ENCODE results near the gene CCDC144A. TPM values are rescaled to one million over a fixed set of nuclear protein-coding genes. Genes with fewer than 3 reads are reported as not detected.
A peak's percentile ranks its signal among the peaks of the same experiment; 100 is the strongest.
"Not testable (repeated sequence)": the region's sequence is repeated elsewhere in the genome, so short reads cannot be mapped to it uniquely, and the experiment has no call there.

CCDC144A gene
- total RNA-seq, 1 donor from 2014 or later = 2.4 TPM

DNA sequence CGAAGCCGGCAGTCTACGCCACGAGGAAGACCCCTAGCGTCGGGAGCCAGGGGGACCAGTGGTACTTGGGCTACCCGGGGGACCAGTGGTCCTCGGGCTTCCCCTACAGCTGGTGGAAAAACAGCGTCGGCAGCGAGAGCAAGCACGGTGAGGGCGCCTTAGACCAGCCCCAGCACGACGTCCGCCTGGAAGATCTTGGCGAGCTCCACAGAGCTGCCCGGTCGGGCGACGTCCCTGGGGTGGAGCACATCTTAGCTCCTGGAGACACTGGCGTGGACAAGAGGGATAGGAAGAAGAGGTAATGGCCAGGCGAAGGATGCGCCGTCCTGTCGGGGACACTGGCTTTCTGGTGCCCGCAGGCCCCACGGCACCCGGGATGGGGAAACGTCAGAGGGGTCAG, 406 bp downstream of the CCDC144A start:
- H3K36me3 Mint-ChIP-seq (ENCODE audit: low read depth); DNase-seq; H3K27ac Mint-ChIP-seq; H3K9me3 Mint-ChIP-seq; H3K4me1 Mint-ChIP-seq; H3K4me3 Mint-ChIP-seq; H3K27me3 Mint-ChIP-seq: not testable (repeated sequence)
- intact Hi-C loops (cut with micrococcal nuclease) = loop anchor here (5.0 kb wide), 1 partner anchor 153 kb away; no protein-coding TSS in a partner anchor

DNA sequence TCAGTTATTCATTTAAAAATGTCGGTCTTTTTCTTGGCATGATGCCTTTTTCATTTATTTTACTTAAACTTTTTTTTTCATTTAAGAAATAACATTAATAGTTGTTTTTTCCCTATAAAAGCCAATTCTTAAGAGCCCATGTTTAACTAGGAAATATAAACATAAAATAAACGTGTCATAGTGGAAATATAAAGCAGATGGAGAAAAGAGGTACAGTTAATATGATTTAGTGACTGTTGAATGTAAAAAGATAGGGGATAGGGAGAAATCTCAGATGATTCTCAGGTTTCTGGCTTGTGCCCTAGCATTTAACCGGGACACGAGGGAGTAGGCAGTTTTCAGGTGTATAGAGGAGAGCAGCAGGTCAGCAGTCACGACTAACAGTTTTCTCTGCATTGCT, 7.6 kb downstream of the CCDC144A start:
- intact Hi-C loops (cut with micrococcal nuclease); H3K36me3 Mint-ChIP-seq (ENCODE audit: low read depth); H3K4me3 Mint-ChIP-seq; H3K9me3 Mint-ChIP-seq; H3K27ac Mint-ChIP-seq; DNase-seq; H3K27me3 Mint-ChIP-seq; H3K4me1 Mint-ChIP-seq: not testable (repeated sequence)

DNA sequence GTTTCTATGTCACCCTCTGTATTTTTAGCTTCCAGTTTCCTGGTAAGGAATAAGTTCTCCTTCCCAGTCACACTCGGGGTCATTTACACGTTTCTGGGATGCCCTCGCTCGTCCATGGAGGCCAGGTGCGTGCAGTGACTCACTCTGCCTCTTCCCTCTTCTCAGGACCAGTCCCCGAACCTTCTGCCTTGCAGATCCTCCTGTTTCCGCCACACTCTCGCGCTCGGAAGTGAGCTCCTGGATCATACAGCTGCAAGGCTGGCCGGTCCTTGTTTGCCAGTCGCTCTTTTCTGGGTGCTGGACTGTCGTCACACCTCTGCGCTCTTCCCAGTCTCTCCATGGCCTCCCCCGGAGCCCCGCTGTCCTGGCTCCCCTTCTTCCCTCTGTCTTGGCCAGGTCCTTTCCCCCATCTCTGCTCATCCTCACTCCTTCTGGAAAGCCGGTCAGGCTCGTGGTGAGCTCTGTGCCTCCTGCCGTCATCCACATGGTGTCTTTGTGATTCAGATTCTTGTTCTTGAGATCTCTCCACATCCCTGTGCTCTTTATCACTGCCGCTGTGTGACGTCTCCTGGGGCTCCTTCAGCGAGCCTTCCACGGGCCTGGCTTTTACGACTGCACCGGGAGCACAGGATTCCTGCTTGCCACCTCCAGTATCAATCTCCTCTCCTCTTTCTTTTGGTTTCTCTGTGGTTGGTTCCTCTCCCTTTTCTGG, 55.6 kb downstream of the CCDC144A start:
- not testable (repeated sequence) for H3K4me3 Mint-ChIP-seq, H3K9me3 Mint-ChIP-seq

DNA sequence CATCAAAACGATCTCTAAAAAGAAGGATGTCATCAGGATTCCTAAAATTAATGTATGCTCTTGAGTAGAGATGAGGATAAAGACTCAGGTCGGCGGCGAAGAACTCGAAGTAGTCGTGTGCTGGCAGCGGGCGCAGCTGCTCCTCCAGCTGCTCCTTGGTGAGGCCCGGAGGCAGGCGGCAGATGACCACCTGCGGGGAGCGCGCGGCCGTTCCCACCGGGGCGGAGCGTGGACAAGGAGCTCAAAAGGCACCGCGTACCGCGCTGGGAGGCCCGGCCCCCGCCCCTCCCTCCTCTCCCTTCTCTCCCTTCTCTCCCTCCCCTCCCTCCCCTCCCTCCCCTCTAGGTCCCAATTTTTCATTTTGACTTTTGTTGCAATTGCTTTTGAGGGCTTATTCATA, 56.5 kb downstream of the CCDC144A start:
- H3K9me3 Mint-ChIP-seq; H3K4me1 Mint-ChIP-seq; H3K27ac Mint-ChIP-seq; H3K4me3 Mint-ChIP-seq; intact Hi-C loops (cut with micrococcal nuclease); H3K36me3 Mint-ChIP-seq (ENCODE audit: low read depth); DNase-seq: not testable (repeated sequence)
- peaks cover 41% of the 10 kb centered on the region for H3K27me3 Mint-ChIP-seq

More for the DNA sequence above, 55.6 kb downstream of the CCDC144A start:
- H3K36me3 Mint-ChIP-seq (ENCODE audit: low read depth); H3K27ac Mint-ChIP-seq; H3K4me1 Mint-ChIP-seq; intact Hi-C loops (cut with micrococcal nuclease); DNase-seq: not testable (repeated sequence)
- H3K27me3 Mint-ChIP-seq = peaks cover 38% of the 10 kb centered on the region

DNA sequence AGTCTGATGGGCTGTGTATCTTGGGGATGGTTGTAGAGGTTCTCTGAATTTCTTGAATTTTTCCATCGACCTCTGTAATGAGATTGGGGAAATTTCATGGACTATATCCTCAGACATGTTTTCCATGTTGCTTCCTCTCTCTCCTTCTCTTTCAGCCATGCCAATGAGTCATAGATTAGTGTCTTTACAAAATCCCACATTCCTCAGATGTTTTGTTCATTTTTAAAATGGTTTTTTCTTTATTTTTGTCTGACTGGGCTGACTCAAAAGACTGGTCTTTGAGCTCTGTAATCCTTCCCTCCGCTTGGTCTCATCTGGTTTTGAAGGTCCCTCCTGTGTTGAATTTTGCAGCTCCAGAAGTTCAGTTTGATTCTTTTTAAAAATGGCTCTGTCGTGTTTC, 60.5 kb downstream of the CCDC144A start:
- intact Hi-C loops (cut with micrococcal nuclease); H3K4me3 Mint-ChIP-seq; H3K27ac Mint-ChIP-seq; H3K9me3 Mint-ChIP-seq; H3K36me3 Mint-ChIP-seq (ENCODE audit: low read depth); DNase-seq; H3K4me1 Mint-ChIP-seq: not testable (repeated sequence)
- H3K27me3 Mint-ChIP-seq = peaks cover 30% of the 10 kb centered on the region

DNA sequence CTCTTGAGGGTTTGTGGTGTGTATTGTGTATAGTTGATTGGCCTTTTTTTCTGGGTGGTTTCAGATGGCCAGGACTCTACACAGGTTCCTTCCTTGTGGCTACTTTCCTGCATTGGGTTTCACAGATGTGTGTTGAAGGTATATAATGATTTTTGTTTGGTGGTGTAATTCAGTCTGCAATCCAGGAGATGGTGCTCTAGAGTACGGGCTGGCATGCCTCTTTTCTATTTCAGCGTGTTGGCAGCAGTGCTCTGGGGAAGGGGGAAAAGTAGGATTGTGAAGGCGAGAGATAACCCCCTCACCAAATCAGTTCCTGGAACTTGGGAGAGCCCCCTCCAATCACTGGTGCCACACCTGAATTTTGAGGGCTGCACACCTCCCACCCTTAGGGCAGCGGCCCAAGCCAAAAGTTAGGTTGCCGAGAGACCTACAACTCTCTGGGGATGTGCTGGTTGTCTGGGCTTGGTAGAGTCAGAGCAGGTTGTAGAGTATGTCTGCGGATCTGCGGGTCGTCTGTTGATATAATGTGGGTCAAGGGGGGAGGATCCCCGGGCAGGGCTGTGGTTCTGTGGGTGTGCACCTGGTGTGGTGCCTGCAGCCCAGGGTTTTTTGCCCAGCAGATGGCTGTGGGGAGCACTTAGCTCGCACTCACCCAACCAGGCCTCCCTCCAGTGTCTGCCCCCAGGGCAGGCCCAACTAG, 61.3 kb downstream of the CCDC144A start:
- H3K36me3 Mint-ChIP-seq (ENCODE audit: low read depth); intact Hi-C loops (cut with micrococcal nuclease); H3K4me1 Mint-ChIP-seq; H3K9me3 Mint-ChIP-seq; H3K4me3 Mint-ChIP-seq; H3K27ac Mint-ChIP-seq: not testable (repeated sequence)
- peaks cover 22% of the 10 kb centered on the region for H3K27me3 Mint-ChIP-seq
- DNase-seq = peak; percentile 55

DNA sequence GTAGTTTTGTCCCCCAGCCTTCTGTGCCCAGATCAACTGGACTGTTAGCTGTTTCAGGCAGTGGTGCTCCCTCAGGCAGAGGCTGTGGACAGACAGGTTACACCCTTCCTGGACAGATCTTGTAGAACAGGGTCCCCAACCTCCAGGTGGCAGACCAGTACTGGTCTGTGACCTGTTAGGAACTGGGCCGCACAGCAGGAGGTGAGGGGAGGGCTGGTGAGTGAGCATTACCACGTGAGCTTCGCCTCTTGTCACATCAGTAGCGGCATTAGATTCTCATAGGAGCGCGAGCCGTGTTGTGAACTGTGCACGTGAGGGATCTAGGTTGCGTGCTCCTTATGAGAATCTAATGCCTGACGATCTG, 61.9 kb downstream of the CCDC144A start:
- H3K36me3 Mint-ChIP-seq (ENCODE audit: low read depth); H3K9me3 Mint-ChIP-seq; H3K4me1 Mint-ChIP-seq; H3K27ac Mint-ChIP-seq; DNase-seq; H3K4me3 Mint-ChIP-seq; intact Hi-C loops (cut with micrococcal nuclease): not testable (repeated sequence)
- H3K27me3 Mint-ChIP-seq = peaks cover 18% of the 10 kb centered on the region

DNA sequence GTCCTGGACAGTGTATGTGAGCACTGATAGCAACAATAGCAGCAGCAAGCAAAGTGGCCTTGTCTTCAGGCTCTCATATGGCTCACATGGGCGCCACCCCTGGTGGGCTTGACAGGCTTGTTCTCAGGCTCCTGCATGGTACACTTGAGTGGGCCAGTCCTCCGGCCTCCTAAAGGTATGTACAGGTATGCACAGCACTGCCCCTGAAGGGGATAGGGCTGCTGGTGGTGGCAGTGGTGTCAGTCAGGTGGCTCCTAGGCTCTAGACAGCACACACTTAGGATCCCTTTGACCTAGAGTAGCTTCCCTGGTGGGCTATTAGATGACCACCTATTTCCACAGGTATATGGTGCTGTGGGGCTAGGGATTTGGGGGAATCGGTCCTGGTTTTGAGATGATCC, 67.5 kb downstream of the CCDC144A start:
- H3K27me3 Mint-ChIP-seq; intact Hi-C loops (cut with micrococcal nuclease); H3K9me3 Mint-ChIP-seq; H3K27ac Mint-ChIP-seq; H3K36me3 Mint-ChIP-seq (ENCODE audit: low read depth); H3K4me1 Mint-ChIP-seq; H3K4me3 Mint-ChIP-seq; DNase-seq: not testable (repeated sequence)

DNA sequence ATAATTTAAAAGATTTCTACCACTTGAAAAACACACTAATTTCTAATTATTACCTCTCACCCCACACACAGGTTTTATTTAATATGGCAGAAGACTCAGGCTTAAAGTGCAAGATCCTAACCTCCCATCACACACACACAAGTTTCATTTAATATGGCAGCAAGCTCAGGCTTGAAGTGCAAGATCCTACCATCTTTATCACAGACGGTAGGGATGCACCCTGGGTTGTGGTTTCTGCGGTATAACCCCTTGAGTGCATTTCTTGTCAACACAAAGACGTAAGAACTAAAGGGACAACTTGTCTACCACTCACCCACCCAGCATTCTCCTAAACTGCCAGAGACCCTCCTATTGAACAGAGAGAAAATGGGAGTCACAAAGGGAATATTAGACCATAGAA, 68.1 kb downstream of the CCDC144A start:
- DNase-seq; H3K9me3 Mint-ChIP-seq; H3K4me1 Mint-ChIP-seq; intact Hi-C loops (cut with micrococcal nuclease); H3K27me3 Mint-ChIP-seq; H3K36me3 Mint-ChIP-seq (ENCODE audit: low read depth); H3K4me3 Mint-ChIP-seq; H3K27ac Mint-ChIP-seq: not testable (repeated sequence)

DNA sequence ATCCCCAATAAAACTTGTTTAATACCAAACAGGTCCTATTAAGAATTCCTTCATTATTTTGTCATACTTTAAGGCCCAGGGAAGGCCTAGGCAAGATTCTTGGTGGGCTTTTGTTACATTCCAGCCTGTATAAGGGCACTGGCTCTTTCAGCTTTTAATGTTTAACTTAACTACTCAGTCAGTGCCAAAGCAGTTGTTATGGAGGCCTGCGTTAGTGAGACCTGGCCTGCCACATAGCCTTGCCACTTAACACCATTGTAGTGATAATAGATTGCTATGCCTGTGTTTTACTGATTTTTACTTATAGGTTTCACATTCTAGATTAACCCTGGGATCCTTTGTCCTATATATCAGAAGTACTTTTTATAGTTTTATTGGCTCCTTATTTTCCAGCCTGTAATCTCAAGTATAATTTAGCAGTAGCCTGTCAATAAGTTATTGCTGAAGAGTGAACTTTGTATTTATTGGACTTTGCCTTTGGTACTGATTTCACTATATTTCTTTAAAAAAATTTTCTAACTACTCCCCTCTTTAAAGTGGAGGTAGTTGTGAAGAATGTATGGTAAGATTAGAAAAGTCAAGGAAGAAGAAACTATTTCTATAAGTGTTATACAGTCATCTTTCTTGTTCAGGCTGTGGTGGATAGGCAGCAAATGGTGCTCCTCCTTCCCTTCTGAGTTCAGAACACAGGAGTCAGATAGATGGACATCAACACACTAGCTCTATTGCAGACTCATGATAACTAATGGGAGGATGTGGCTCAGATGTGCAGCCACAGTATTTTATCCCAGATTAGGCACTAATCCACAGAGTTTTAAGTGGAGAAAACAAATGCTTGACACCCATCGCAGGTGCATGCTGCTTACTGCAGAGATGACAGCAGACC, 78.5 kb downstream of the CCDC144A start:
- H3K27me3 Mint-ChIP-seq; H3K4me1 Mint-ChIP-seq; DNase-seq; H3K9me3 Mint-ChIP-seq; H3K36me3 Mint-ChIP-seq (ENCODE audit: low read depth); intact Hi-C loops (cut with micrococcal nuclease); H3K27ac Mint-ChIP-seq; H3K4me3 Mint-ChIP-seq: not testable (repeated sequence)

DNA sequence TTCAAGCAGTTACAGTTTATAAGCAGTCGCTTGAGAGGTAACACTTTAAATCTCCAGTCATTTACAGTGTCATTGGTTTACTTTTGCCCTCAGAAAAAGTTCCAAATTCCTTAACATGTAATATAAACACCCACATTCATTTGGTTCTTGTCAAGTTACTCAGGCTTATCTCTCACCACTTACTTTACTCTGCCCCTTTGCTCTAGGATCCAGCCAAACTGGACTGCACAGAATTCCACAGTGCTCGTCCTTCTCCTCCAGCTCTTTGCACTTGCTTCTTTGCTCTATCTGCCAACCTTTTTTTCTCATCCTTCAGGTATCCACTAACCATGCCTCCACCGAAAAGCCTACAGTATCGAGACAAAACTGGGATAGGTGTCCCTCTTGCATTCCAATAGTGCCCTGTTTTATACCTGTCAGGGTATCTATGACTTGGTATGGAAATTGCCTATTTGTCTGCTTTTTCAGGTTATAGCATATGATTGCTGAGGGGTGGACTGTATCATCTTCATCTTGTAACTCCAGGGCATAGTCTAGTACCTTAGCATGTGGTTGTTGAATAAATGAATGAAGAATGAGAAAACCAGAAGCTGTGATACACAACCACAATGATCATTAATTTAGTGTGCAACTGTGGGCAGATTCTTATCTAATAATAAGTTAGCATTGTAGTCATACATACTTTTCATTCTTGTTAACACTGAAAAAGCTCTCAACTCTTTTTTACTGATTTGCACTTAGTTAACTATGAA, 82.5 kb downstream of the CCDC144A start:
- H3K9me3 Mint-ChIP-seq = not testable (repeated sequence)

DNA sequence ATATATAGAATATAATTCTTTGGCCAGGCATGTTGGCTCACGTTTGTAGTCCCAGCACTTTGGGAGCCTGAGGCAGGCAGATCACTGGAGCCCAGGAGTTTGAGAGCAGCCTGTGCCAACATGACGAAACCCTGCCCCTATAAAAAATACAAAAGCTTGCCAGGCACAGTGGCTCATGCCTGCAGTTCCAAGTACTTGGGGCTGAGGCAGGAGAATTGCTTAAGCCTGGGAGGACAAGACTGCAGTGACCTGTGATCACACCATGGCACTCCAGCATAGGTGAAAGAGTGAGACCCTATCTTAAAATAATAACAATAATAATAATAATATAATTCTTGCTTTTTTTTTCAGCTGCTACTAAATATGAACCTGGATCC, 83.1 kb downstream of the CCDC144A start:
- H3K4me1 Mint-ChIP-seq; H3K9me3 Mint-ChIP-seq; H3K4me3 Mint-ChIP-seq; H3K27me3 Mint-ChIP-seq; H3K36me3 Mint-ChIP-seq (ENCODE audit: low read depth); intact Hi-C loops (cut with micrococcal nuclease); H3K27ac Mint-ChIP-seq; DNase-seq: not testable (repeated sequence)

More for the DNA sequence above, 82.5 kb downstream of the CCDC144A start:
- H3K27me3 Mint-ChIP-seq; intact Hi-C loops (cut with micrococcal nuclease); H3K4me1 Mint-ChIP-seq; DNase-seq; H3K36me3 Mint-ChIP-seq (ENCODE audit: low read depth); H3K4me3 Mint-ChIP-seq; H3K27ac Mint-ChIP-seq: not testable (repeated sequence)

DNA sequence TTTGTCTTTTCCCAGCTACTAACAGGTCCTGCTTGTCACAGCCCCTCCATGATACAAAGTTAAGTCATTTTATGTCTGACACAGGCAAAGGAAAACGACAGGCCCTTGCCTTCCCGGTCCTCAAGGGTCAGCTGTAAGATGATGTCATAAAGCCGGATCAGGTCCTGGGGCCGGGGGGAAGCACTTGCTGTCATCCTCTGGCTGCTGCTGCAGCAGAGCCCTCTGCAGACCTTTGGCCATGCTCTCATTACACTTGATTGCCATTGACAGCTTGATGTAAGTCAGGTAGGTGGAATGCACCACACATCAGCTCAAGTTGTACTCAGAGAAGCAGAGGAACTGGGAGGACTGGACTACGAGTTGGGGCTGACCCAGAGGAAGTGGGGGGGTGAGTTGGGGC, 97.8 kb downstream of the CCDC144A start:
- H3K27me3 Mint-ChIP-seq; DNase-seq; intact Hi-C loops (cut with micrococcal nuclease); H3K4me3 Mint-ChIP-seq; H3K9me3 Mint-ChIP-seq; H3K36me3 Mint-ChIP-seq (ENCODE audit: low read depth); H3K27ac Mint-ChIP-seq; H3K4me1 Mint-ChIP-seq: not testable (repeated sequence)
